ENCODE measurements around the gene WFS1.

Gene WFS1

GRCh38 chr4:6235901-6236640, 33.6 kb upstream of the WFS1 start:
- DNase-seq = no peak

GRCh38 chr4:6236816-6237390, 32.7 kb upstream of the WFS1 start:
- DNase-seq = no peak

GRCh38 chr4:6239486-6239885, 30.2 kb upstream of the WFS1 start:
- DNase-seq = no peak

GRCh38 chr4:6239968-6240367, 29.7 kb upstream of the WFS1 start:
- no peak for DNase-seq

GRCh38 chr4:6241062-6241845, 28.4 kb upstream of the WFS1 start:
- no peak for DNase-seq

GRCh38 chr4:6242271-6243029, 27.2 kb upstream of the WFS1 start:
- DNase-seq = no peak

- DNase-seq = no peak
These were observed 24.1 kb upstream of the WFS1 start for GRCh38 chr4:6245246-6246169.

GRCh38 chr4:6246170-6246634, 23.4 kb upstream of the WFS1 start:
- DNase-seq = no peak

- DNase-seq = no peak
These were observed 21.3 kb upstream of the WFS1 start for GRCh38 chr4:6248394-6248793.

GRCh38 chr4:6250235-6250983, 19.2 kb upstream of the WFS1 start:
- DNase-seq = peak; percentile 90

- DNase-seq = no peak
These were observed 18.7 kb upstream of the WFS1 start for GRCh38 chr4:6250984-6251295.

GRCh38 chr4:6251365-6251764, 18.3 kb upstream of the WFS1 start:
- DNase-seq = no peak

- DNase-seq = no peak
These were observed 17.6 kb upstream of the WFS1 start for GRCh38 chr4:6252051-6252450.

- no peak for DNase-seq
These were observed 16.5 kb upstream of the WFS1 start for GRCh38 chr4:6253111-6253510.

- DNase-seq = no peak
These were observed 15.7 kb upstream of the WFS1 start for GRCh38 chr4:6253961-6254360.

GRCh38 chr4:6256141-6256540, 13.5 kb upstream of the WFS1 start:
- no peak for DNase-seq

GRCh38 chr4:6257247-6258025, 12.2 kb upstream of the WFS1 start:
- DNase-seq = no peak

- no peak for DNase-seq
These were observed 11.7 kb upstream of the WFS1 start for GRCh38 chr4:6258026-6258360.

- peak; percentile 55 for DNase-seq
These were observed 10.9 kb upstream of the WFS1 start for GRCh38 chr4:6258741-6259140.

GRCh38 chr4:6259886-6260285, 9.8 kb upstream of the WFS1 start:
- no peak for DNase-seq

GRCh38 chr4:6262176-6262575, 7.5 kb upstream of the WFS1 start:
- no peak for DNase-seq

Data from NCI-H526 treated with DMSO at 0.1 percent for 48 hours (cell line).